IMR-90 (cell line): ENCODE measurements around the gene NCBP2. TPM values are rescaled to one million over a fixed set of nuclear protein-coding genes. Genes with fewer than 3 reads are reported as not detected.

ENCODE experiments used
- ATAC-seq: fragments of 200-7000 bp; cut with Tn5 transposase; 2 replicates; pipeline ENCODE4 v1.9.1; 2020; ENCODE audit warnings: low read depth, mild to moderate bottlenecking, moderate library complexity
- BruUV-seq: library from RNA; stranded (reverse); fragments of 400-500 nt; replicated peaks from 2 replicates; lab custom pipeline; 2021; lab: Mats Ljungman, UMichigan
- CTCF ChIA-PET: fragments of 300-600 bp; formaldehyde crosslinking; extraction: SDS; loops from one replicate; lab custom pipeline; 2021; ENCODE audit warnings: antibody characterized with exemption; lab: Yijun Ruan, JAX
- POLR2A ChIA-PET: fragments of 300-600 bp; sonication (Branson Sonifier 250); formaldehyde crosslinking; loops from one replicate; lab custom pipeline; 2022; ENCODE audit warnings: antibody characterized with exemption; ENCODE audit not compliant: unreplicated experiment; lab: Charles Lee
- DNase-seq: peaks from one replicate; pipeline ENCODE4 v3.0.0; 2013
- H2AFZ ChIP-seq: replicated peaks from 2 replicates; pipeline ENCODE3; 2013; ENCODE audit warnings: low read length, mild to moderate bottlenecking; ENCODE audit not compliant: poor library complexity
- H2AK5ac ChIP-seq: 2 replicates; pipeline ENCODE4 v1.6.1; 2013; ENCODE audit warnings: low read depth, low read length, inconsistent platforms
- H2AK9ac ChIP-seq: replicated peaks from 2 replicates; pipeline ENCODE3; 2013; ENCODE audit warnings: mild to moderate bottlenecking, low read depth, low read length, moderate library complexity; ENCODE audit not compliant: poor library complexity
- H2BK120ac ChIP-seq: 2 replicates; pipeline ENCODE4 v1.6.1; 2013; ENCODE audit warnings: low read depth, low read length, inconsistent platforms
- H2BK15ac ChIP-seq: 3 replicates; pipeline ENCODE4 v1.6.1; 2013; ENCODE audit warnings: low read depth, low read length, inconsistent platforms
- H2BK20ac ChIP-seq: 2 replicates; pipeline ENCODE4 v1.6.1; 2013; ENCODE audit warnings: low read depth, mild to moderate bottlenecking, inconsistent platforms, low read length, moderate library complexity
- H2BK5ac ChIP-seq: 2 replicates; pipeline ENCODE4 v1.6.1; 2013; ENCODE audit warnings: mild to moderate bottlenecking, low read depth, low read length, inconsistent platforms; ENCODE audit not compliant: poor library complexity, severe bottlenecking
- H3K14ac ChIP-seq: replicated peaks from 2 replicates; pipeline ENCODE4 v1.6.1; 2013; ENCODE audit warnings: low read depth, low read length, inconsistent platforms
- H3K18ac ChIP-seq: 2 replicates; pipeline ENCODE4 v1.6.1; 2013; ENCODE audit warnings: low read depth, low read length, control low read depth
- H3K23ac ChIP-seq: 2 replicates; pipeline ENCODE4 v1.6.1; 2013; ENCODE audit warnings: low read depth, low read length, inconsistent platforms
- H3K27ac ChIP-seq: 2 replicates; pipeline ENCODE4 v1.5.1; 2013; ENCODE audit warnings: mild to moderate bottlenecking, control low read depth, low read length; ENCODE audit not compliant: insufficient read depth
- H3K27me3 ChIP-seq: 2 replicates; pipeline ENCODE4 v1.6.1; 2013; ENCODE audit warnings: low read length; ENCODE audit not compliant: control insufficient read depth, insufficient read depth
- H3K36me3 ChIP-seq: 2 replicates; pipeline ENCODE4 v1.6.1; 2013; ENCODE audit warnings: low read length, mixed read lengths; ENCODE audit not compliant: control insufficient read depth, insufficient read depth
- H3K4ac ChIP-seq: 2 replicates; pipeline ENCODE4 v1.6.1; 2013; ENCODE audit warnings: low read depth, low read length, inconsistent platforms
- H3K4me1 ChIP-seq: 2 replicates; pipeline ENCODE4 v1.6.1; 2013; ENCODE audit warnings: low read length, mixed read lengths; ENCODE audit not compliant: control insufficient read depth, insufficient read depth
- H3K4me2 ChIP-seq: 2 replicates; pipeline ENCODE4 v1.6.1; 2013; ENCODE audit warnings: low read depth, mild to moderate bottlenecking, control low read depth, low read length, moderate library complexity
- H3K4me3 ChIP-seq: 2 replicates; pipeline ENCODE4 v1.5.1; 2013; ENCODE audit warnings: low read depth, mild to moderate bottlenecking, control low read depth, low read length, moderate library complexity; ENCODE audit not compliant: insufficient read depth
- H3K56ac ChIP-seq: 2 replicates; pipeline ENCODE4 v1.6.1; 2013; ENCODE audit warnings: low read length, inconsistent platforms; ENCODE audit not compliant: insufficient read depth; ENCODE audit errors: extremely low read depth
- H3K79me1 ChIP-seq, 2 experiments: 2 replicates each; pipeline ENCODE4 v1.6.1; 2013; ENCODE audit warnings: low read length in 2 of 2, inconsistent platforms in 1 of 2, low read depth in 1 of 2
- H3K9ac ChIP-seq: 2 replicates; pipeline ENCODE4 v1.6.1; 2013; ENCODE audit warnings: low read depth, low read length, control low read depth
- H3K9me1 ChIP-seq: 2 replicates; pipeline ENCODE4 v1.6.1; 2013; ENCODE audit warnings: low read length, inconsistent platforms; ENCODE audit not compliant: insufficient read depth
- H3K9me3 ChIP-seq: 2 replicates; pipeline ENCODE4 v1.6.1; 2013; ENCODE audit warnings: low read length; ENCODE audit not compliant: control insufficient read depth, insufficient read depth
- H4K20me1 ChIP-seq: 2 replicates; pipeline ENCODE4 v1.6.1; 2013; ENCODE audit warnings: low read length, inconsistent platforms; ENCODE audit not compliant: insufficient read depth
- H4K5ac ChIP-seq: 2 replicates; pipeline ENCODE4 v1.6.1; 2013; ENCODE audit warnings: mild to moderate bottlenecking, low read depth, low read length, control low read depth
- H4K8ac ChIP-seq, 2 experiments: 2 replicates each; pipeline ENCODE4 v1.6.1; 2013; ENCODE audit warnings: low read depth in 2 of 2, low read length in 2 of 2, control low read depth in 1 of 2, inconsistent platforms in 1 of 2
- H4K91ac ChIP-seq: 2 replicates; pipeline ENCODE4 v1.6.1; 2013; ENCODE audit warnings: low read depth, low read length, inconsistent platforms; ENCODE audit not compliant: insufficient read depth
- BHLHE40 ChIP-seq: fragments of 150-350 bp; IDR thresholded peaks from 2 replicates; pipeline ENCODE4 v1.6.1; 2016; ENCODE audit warnings: mild to moderate bottlenecking, low read depth, low read length
- CEBPB ChIP-seq: IDR thresholded peaks from 2 replicates; pipeline ENCODE4 v1.6.1; 2012; ENCODE audit warnings: low read depth, low read length, improper control_type of control experiment
- CHD1 ChIP-seq: IDR thresholded peaks from 2 replicates; pipeline ENCODE4 v1.6.1; 2012; ENCODE audit warnings: low read depth, low read length, improper control_type of control experiment
- FOS ChIP-seq: fragments of 150-350 bp; IDR thresholded peaks from 2 replicates; pipeline ENCODE4 v1.6.1; 2016; ENCODE audit warnings: low read depth, low read length
- MAFK ChIP-seq: IDR thresholded peaks from 2 replicates; pipeline ENCODE4 v1.6.1; 2012; ENCODE audit warnings: low read depth, low read length, improper control_type of control experiment
- MAZ ChIP-seq: IDR thresholded peaks from 2 replicates; pipeline ENCODE4 v1.6.1; 2012; ENCODE audit warnings: low read depth, mild to moderate bottlenecking, low read length, improper control_type of control experiment, moderate library complexity, borderline replicate concordance
- MXI1 ChIP-seq: IDR thresholded peaks from 2 replicates; pipeline ENCODE4 v1.6.1; 2012; ENCODE audit warnings: low read depth, mild to moderate bottlenecking, low read length, moderate library complexity, borderline replicate concordance
- NFE2L2 ChIP-seq: fragments of 150-350 bp; IDR thresholded peaks from 2 replicates; pipeline ENCODE4 v1.6.1; 2016; ENCODE audit warnings: low read depth, mild to moderate bottlenecking, low read length
- POLR2A ChIP-seq: IDR thresholded peaks from 2 replicates; pipeline ENCODE4 v1.6.1; 2012; ENCODE audit warnings: mild to moderate bottlenecking, low read depth, low read length
- RAD21 ChIP-seq: IDR thresholded peaks from 2 replicates; pipeline ENCODE4 v1.6.1; 2012; ENCODE audit warnings: low read length, improper control_type of control experiment
- RCOR1 ChIP-seq: IDR thresholded peaks from 2 replicates; pipeline ENCODE4 v1.6.1; 2012; ENCODE audit warnings: mild to moderate bottlenecking, low read length, improper control_type of control experiment; ENCODE audit not compliant: insufficient replicate concordance
- RFX5 ChIP-seq: IDR thresholded peaks from 2 replicates; pipeline ENCODE4 v1.8.0; 2012; ENCODE audit warnings: low read depth, mild to moderate bottlenecking, low read length, moderate library complexity
- SMC3 ChIP-seq: fragments of 150-350 bp; IDR thresholded peaks from 2 replicates; pipeline ENCODE4 v1.6.1; 2016; ENCODE audit warnings: low read depth, mild to moderate bottlenecking, antibody characterized with exemption, low read length, moderate library complexity
- WGBS, 2 experiments: methylation state at CpG; one replicate each; pipeline versions ENCODE4 v1.1.5 to v1.1.7; 2013; ENCODE audit warnings: missing lambda C conversion rate in 2 of 2; ENCODE audit not compliant: insufficient read length in 1 of 2; ENCODE audit errors: extremely low coverage in 2 of 2; 5-methylcytosine and 5-hydroxymethylcytosine counted together
- dilution Hi-C: fragments of 300-500 bp; cut with HindIII; formaldehyde crosslinking; loops from one replicate; pipeline ENCODE4 v1.14.3; 2018; ENCODE audit warnings: low sequenced_read_pairs; ENCODE audit not compliant: unreplicated experiment
- in situ Hi-C: fragments of 300-500 bp; cut with MboI; formaldehyde crosslinking; loops from 3 replicates; pipeline ENCODE4 v1.14.3; 2019; ENCODE audit warnings: low sequenced_read_pairs, inconsistent platforms, mixed read lengths
- intact Hi-C: fragments of 100-400 bp; cut with micrococcal nuclease; formaldehyde crosslinking; loops from 2 replicates; pipeline ENCODE4 v1.10.0; 2022
- polyA plus RNA-seq, 3 experiments: library from polyadenylated mRNA; depleted of rRNA; stranded (reverse); fragments of >200 nt; gene quantifications; 2 replicates each; pipeline ENCODE4 v1.2.3, GENCODE V29; 2012; ENCODE audit warnings: low replicate concordance in 1 of 3
- total RNA-seq: library from RNA; depleted of rRNA; stranded (reverse); fragments of >200 nt; gene quantifications from 2 replicates; pipeline ENCODE4 v1.2.3, GENCODE V29; 2012
- TF ChIP-seq, protein P1 (sequence below): fragments of 150-350 bp; IDR thresholded peaks from 2 replicates; pipeline ENCODE4 v1.6.1; 2016; ENCODE audit warnings: low read depth, mild to moderate bottlenecking, low read length, moderate library complexity, borderline replicate concordance
- TF ChIP-seq, protein P2 (sequence below): conservative IDR thresholded peaks from 2 replicates; pipeline ENCODE4 v1.5.1; 2012; ENCODE audit warnings: mild to moderate bottlenecking, low read depth, low read length, improper control_type of control experiment
- TF ChIP-seq, protein P3 (sequence below): fragments of 150-350 bp; IDR thresholded peaks from 2 replicates; pipeline ENCODE4 v1.6.1; 2017; ENCODE audit warnings: mild to moderate bottlenecking, antibody characterized with exemption, low read length, low read depth

NCBP2 gene
- total and polyA plus RNA-seq, 2 of the 4 experiments (the other 2 are of a cell fraction) = 42.8 to 73.6 TPM

DNA sequence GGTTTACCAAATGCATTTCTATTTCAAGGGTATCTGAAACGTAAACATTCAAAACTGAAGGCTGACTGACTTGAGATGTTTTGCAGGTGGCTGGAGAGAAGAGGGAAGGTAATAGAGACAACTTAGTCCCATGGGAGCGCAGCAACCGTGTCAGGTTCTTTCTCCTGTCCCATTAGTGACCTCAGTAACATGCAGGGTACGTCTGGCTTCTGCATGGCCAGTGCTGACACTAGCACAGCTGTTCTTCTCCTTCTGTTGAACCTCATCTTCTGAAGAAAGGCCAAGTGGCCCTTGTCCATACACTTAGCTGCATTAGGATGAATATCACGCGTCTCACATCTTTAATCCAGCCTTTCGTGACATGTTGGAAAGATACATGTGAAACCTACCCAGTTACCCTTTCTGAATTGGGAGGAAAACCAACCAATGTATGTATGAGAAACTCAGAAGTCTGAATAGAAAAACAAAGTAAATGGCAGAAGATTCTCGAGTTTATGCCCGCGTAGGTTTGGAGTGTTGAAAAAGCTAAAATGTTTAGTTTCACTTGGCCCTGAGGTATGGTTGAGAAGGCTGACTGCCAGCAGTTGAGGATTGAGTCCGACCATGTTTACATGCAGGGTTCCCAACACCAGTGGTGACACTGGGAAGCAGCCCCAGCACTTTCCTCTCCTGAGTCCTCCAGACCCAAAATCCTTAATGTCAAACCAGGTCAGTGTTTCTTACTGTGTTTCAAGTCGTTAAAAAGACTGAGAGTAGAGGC lies 10.3 kb downstream of the NCBP2 start:
- Histone ChIP-seq H3K27me3 (no peaks in the 10 kb centered on the region), H3K23ac (no peak overlapping the region), H3K4me3 (no peak overlapping the region), H3K9ac (no peak overlapping the region), H3K36me3 (peaks cover 42% of the 10 kb centered on the region), H3K56ac (no peak overlapping the region), H3K79me1 (peaks cover 10 to 11% of the 10 kb centered on the region in 2 experiments), H2AFZ (no peak overlapping the region), H3K9me1 (no peaks in the 10 kb centered on the region; the same call in 1 of the 2 replicates), H4K8ac (no peak overlapping the region), H3K4me2 (no peak overlapping the region), H2BK5ac (no peak overlapping the region), H2AK9ac (no peak overlapping the region), H2BK120ac (no peak overlapping the region), H3K4ac (no peak overlapping the region), H4K91ac (no peak overlapping the region), H2BK20ac (no peak overlapping the region), H3K14ac (no peak overlapping the region), H4K20me1 (no peaks in the 10 kb centered on the region), H3K4me1 (no peaks in the 10 kb centered on the region), H2AK5ac (no peak overlapping the region), H3K27ac (no peak overlapping the region), H3K9me3 (no peaks in the 10 kb centered on the region), H3K18ac (no peak overlapping the region), H2BK15ac (no peak overlapping the region), H4K5ac (no peak overlapping the region)
- POLR2A ChIA-PET = no interaction called here
- in situ Hi-C loops = no loop called here
- no peak for ATAC-seq
- TF ChIP-seq, protein P1, sequence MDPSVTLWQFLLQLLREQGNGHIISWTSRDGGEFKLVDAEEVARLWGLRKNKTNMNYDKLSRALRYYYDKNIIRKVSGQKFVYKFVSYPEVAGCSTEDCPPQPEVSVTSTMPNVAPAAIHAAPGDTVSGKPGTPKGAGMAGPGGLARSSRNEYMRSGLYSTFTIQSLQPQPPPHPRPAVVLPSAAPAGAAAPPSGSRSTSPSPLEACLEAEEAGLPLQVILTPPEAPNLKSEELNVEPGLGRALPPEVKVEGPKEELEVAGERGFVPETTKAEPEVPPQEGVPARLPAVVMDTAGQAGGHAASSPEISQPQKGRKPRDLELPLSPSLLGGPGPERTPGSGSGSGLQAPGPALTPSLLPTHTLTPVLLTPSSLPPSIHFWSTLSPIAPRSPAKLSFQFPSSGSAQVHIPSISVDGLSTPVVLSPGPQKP = no peak
- no peak for TF ChIP-seq BHLHE40
- TF ChIP-seq RAD21 = no peak
- TF ChIP-seq NFE2L2 = no peak
- no peak for TF ChIP-seq MAZ
- TF ChIP-seq RCOR1 = no peak
- TF ChIP-seq, protein P2, sequence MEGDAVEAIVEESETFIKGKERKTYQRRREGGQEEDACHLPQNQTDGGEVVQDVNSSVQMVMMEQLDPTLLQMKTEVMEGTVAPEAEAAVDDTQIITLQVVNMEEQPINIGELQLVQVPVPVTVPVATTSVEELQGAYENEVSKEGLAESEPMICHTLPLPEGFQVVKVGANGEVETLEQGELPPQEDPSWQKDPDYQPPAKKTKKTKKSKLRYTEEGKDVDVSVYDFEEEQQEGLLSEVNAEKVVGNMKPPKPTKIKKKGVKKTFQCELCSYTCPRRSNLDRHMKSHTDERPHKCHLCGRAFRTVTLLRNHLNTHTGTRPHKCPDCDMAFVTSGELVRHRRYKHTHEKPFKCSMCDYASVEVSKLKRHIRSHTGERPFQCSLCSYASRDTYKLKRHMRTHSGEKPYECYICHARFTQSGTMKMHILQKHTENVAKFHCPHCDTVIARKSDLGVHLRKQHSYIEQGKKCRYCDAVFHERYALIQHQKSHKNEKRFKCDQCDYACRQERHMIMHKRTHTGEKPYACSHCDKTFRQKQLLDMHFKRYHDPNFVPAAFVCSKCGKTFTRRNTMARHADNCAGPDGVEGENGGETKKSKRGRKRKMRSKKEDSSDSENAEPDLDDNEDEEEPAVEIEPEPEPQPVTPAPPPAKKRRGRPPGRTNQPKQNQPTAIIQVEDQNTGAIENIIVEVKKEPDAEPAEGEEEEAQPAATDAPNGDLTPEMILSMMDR = no peak
- TF ChIP-seq MAFK = no peak
- no peak for TF ChIP-seq SMC3
- TF ChIP-seq POLR2A = no peak
- TF ChIP-seq, protein P3, sequence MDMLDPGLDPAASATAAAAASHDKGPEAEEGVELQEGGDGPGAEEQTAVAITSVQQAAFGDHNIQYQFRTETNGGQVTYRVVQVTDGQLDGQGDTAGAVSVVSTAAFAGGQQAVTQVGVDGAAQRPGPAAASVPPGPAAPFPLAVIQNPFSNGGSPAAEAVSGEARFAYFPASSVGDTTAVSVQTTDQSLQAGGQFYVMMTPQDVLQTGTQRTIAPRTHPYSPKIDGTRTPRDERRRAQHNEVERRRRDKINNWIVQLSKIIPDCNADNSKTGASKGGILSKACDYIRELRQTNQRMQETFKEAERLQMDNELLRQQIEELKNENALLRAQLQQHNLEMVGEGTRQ = no peak
- no peak for TF ChIP-seq CHD1
- TF ChIP-seq FOS = no peak
- no peak for TF ChIP-seq RFX5
- TF ChIP-seq MXI1 = no peak
- TF ChIP-seq CEBPB = no peak
- DNase-seq = no peak
- no TSS peak for BruUV-seq
- CTCF ChIA-PET = no interaction called here
- intact Hi-C loops = no loop called here
- WGBS, 2 experiments = 86% methylated on average over 3 of the region's 12 CpGs; no CpG with 5 or more reads in 1 of the 2 experiments
- dilution Hi-C loops = no loop called here
